HG02678 (cell line): ENCODE results near the gene MTMR8.

ENCODE experiments used
- ATAC-seq: cut with Tn5 transposase; IDR thresholded peaks from one replicate; pipeline ENCODE4 v1.9.1; 2021; ENCODE audit warnings: mild to moderate bottlenecking, moderate library complexity; ENCODE audit not compliant: unreplicated experiment

Gene MTMR8

GRCh38 chrX:64321507-64321906 lies 73.7 kb downstream of the MTMR8 start:
- no peak for ATAC-seq

GRCh38 chrX:64313624-64314023 lies 81.6 kb downstream of the MTMR8 start:
- no peak for ATAC-seq

- no peak for ATAC-seq
These were observed 88.5 kb downstream of the MTMR8 start for GRCh38 chrX:64306712-64307111.

- no peak for ATAC-seq
These were observed 104.1 kb downstream of the MTMR8 start for GRCh38 chrX:64291123-64291522.

GRCh38 chrX:64265265-64265664 lies 130.0 kb downstream of the MTMR8 start:
- ATAC-seq = no peak

- no peak for ATAC-seq
These were observed 164.9 kb downstream of the MTMR8 start, which contains the start of gene ASB12 for GRCh38 chrX:64230123-64230970. TSS of gene ASB12 (minus strand) at chrX:64230607. CDS start at chrX:64225650, 4,957 bp downstream.

- ATAC-seq = no peak
These were observed 166.1 kb downstream of the MTMR8 start for GRCh38 chrX:64229154-64229553.
